Fibroblast of pulmonary artery (primary cell): ENCODE measurements around the gene ACKR1.

Experiments used
- DNase-seq: peaks from one replicate; pipeline ENCODE4 v3.0.0-alpha.2; 2010; ENCODE audit warnings: low read depth
- H3K4me3 ChIP-seq: replicated peaks from 2 replicates; pipeline ENCODE4 v1.5.1; 2011; ENCODE audit warnings: low read depth, mild to moderate bottlenecking, control low read depth, low read length, moderate library complexity
- CTCF ChIP-seq: IDR thresholded peaks from 2 replicates; pipeline ENCODE4 v1.5.1; 2011; ENCODE audit warnings: mild to moderate bottlenecking, control low read depth, low read length, inconsistent platforms; ENCODE audit errors: missing control alignments

ACKR1 gene, protein sequence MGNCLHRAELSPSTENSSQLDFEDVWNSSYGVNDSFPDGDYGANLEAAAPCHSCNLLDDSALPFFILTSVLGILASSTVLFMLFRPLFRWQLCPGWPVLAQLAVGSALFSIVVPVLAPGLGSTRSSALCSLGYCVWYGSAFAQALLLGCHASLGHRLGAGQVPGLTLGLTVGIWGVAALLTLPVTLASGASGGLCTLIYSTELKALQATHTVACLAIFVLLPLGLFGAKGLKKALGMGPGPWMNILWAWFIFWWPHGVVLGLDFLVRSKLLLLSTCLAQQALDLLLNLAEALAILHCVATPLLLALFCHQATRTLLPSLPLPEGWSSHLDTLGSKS

GRCh38 chr1:159204161-159205141 lies at the start of gene ACKR1:
Gene ACKR1, plus strand, starts transcription at chr1:159204875. Its CDS starts 85 bp downstream, at chr1:159204960.
- no peak within 1 kb of the TSS for H3K4me3 ChIP-seq
- no peak for TF ChIP-seq CTCF
- peak; percentile 31 for DNase-seq

DNA sequence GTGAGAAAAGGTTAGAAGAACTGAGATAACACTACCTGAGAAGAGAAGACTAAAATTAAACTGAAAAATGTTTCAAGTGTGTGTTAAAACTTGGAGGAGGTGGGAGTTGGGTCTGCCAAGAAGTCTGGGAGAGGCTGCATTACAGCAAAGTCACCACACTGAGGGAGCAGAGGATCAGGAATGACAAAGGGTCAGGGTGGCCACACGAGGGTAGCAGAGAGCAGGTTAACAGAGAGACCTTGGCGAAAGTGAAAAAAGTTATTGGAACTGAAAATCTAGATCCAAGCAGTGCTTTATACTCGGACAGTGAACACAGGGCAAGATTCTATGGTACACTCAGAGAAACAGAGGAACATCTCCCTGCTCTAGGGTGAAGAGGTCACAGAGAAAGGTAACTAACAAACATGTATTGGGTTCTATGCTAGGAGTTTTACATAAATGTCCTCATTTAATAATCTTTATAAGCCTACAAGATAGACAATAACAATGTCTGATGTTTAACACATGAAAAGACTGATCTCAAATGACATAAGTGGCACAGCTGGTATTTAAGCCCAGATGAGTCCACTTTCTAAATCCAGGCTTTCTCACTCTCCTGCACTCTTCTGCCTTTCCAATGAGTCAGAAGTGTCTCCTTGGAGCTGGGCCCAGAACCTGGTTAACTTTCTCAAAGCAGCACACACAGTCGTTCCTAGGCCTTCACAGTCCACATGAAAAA lies 43.5 kb upstream of the ACKR1 start:
- no peak overlapping the region for H3K4me3 ChIP-seq
- TF ChIP-seq CTCF, result no peak
- peak; percentile 89 for DNase-seq

DNA sequence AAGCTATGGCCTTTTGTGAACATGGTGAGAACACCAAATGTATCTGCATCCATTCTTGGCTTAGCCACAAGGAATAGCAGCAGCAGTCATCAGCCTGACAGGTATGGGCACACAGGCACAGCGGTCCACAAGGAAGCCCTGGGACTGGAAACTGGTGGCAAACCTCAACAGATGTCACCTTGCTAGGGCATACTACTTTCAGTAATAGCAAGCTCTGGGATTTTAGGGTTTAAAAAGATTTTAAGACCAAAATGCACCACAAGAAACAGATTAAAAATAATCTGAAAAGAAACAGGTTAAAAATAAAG lies 43.0 kb upstream of the ACKR1 start:
- no peak for DNase-seq
- H3K4me3 ChIP-seq, result no peak overlapping the region
- no peak for TF ChIP-seq CTCF

- H3K4me3 ChIP-seq, result no peak overlapping the region
- TF ChIP-seq CTCF, result no peak
- no peak for DNase-seq
Observed at GRCh38 chr1:159162516-159163265, 42.0 kb upstream of the ACKR1 start.

GRCh38 chr1:159163614-159164228 lies 41.0 kb upstream of the ACKR1 start:
- H3K4me3 ChIP-seq, result no peak overlapping the region
- no peak for DNase-seq
- TF ChIP-seq CTCF, result no peak

- no peak for TF ChIP-seq CTCF
- no peak overlapping the region for H3K4me3 ChIP-seq
- no peak for DNase-seq
Observed at GRCh38 chr1:159168043-159168442, 36.6 kb upstream of the ACKR1 start.
